Suprapubic skin (tissue), 3 donors: Measurements from ENCODE around the gene CLNS1A.

Experiments used
- EP300 ChIP-seq: sonication (generic); formaldehyde crosslinking; IDR thresholded peaks from one replicate; pipeline ENCODE4 v1.6.1; 2017; ENCODE audit warnings: antibody characterized with exemption
- POLR2A ChIP-seq, 2 donors: fragments of 450-650 bp; IDR thresholded peaks; one replicate each; pipeline ENCODE4 v1.6.1; 2017; ENCODE audit warnings: antibody characterized with exemption in 2 of 2, mild to moderate bottlenecking in 2 of 2, moderate library complexity in 2 of 2
- TF ChIP-seq, protein P1 (sequence below), 2 donors: fragments of 200-600 bp in 1 of 2; fragments of 450-650 bp in 1 of 2; sonication (generic) in 1 of 2; IDR thresholded peaks; one replicate each; pipeline ENCODE4 v1.5.1; 2016 to 2019; ENCODE audit warnings: antibody characterized with exemption in 2 of 2, mild to moderate bottlenecking in 1 of 2, moderate library complexity in 1 of 2

DNA sequence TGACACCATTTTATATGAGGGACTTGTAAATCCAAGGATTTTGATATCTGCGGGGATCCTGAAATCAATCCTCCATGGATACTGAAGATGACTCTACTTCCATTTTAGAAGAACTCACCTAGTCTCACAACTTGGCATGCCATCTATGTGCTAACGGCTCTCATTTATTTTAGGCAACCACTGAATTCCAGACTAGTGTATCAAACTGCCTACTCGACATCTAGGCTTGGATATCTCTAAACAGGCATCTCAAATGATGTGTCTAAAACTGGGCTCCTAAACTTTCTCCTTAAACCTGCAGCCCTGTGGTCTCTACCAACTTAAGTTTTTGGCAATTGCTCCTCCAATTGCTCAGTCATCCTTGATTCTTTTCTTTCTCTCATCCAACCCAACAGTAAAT, 31.2 kb upstream of the CLNS1A start:
- no peak for TF ChIP-seq POLR2A (IDR thresholded peaks at IDR 0.05)
- no peak for TF ChIP-seq EP300
- TF ChIP-seq, protein P1, sequence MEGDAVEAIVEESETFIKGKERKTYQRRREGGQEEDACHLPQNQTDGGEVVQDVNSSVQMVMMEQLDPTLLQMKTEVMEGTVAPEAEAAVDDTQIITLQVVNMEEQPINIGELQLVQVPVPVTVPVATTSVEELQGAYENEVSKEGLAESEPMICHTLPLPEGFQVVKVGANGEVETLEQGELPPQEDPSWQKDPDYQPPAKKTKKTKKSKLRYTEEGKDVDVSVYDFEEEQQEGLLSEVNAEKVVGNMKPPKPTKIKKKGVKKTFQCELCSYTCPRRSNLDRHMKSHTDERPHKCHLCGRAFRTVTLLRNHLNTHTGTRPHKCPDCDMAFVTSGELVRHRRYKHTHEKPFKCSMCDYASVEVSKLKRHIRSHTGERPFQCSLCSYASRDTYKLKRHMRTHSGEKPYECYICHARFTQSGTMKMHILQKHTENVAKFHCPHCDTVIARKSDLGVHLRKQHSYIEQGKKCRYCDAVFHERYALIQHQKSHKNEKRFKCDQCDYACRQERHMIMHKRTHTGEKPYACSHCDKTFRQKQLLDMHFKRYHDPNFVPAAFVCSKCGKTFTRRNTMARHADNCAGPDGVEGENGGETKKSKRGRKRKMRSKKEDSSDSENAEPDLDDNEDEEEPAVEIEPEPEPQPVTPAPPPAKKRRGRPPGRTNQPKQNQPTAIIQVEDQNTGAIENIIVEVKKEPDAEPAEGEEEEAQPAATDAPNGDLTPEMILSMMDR (IDR thresholded peaks at IDR 0.05), result no peak
